Transverse colon (tissue), 4 donors: Measurements from ENCODE around the gene GAS7. TPM values are rescaled to one million over a fixed set of nuclear protein-coding genes. Genes with fewer than 3 reads are reported as not detected.

Experiments
- DNase-seq: peaks from one replicate; pipeline ENCODE4 v3.0.0-alpha.2; 2019
- H3K27ac ChIP-seq, 4 donors: fragments of 200-600 bp; sonication (generic); 2 replicates each; pipeline ENCODE4 v1.5.1; 2016 to 2018; ENCODE audit warnings: inconsistent platforms in 4 of 4
- H3K27me3 ChIP-seq: fragments of 200-600 bp; sonication (generic); 2 replicates; pipeline ENCODE4 v1.5.1; 2017; ENCODE audit warnings: inconsistent platforms
- H3K36me3 ChIP-seq, 4 donors: fragments of 200-600 bp; sonication (generic); 2 replicates each; pipeline ENCODE4 v1.5.1; 2017 to 2019; ENCODE audit warnings: inconsistent platforms in 4 of 4
- H3K4me1 ChIP-seq, 4 donors: fragments of 200-600 bp; sonication (generic); 2 replicates each; pipeline ENCODE4 v1.5.1; 2017 to 2020; ENCODE audit warnings: inconsistent platforms in 4 of 4
- H3K4me3 ChIP-seq, 4 donors: fragments of 200-600 bp; sonication (generic); 1 replicate in 1 of 4; 2 replicates in 3 of 4; pipeline versions ENCODE4 v1.5.1 to v1.6.1; 2017 to 2019; ENCODE audit warnings: inconsistent platforms in 4 of 4
- H3K9me3 ChIP-seq, 2 donors: fragments of 200-600 bp; sonication (generic); 2 replicates each; pipeline ENCODE4 v1.5.1; 2017 to 2019; ENCODE audit warnings: inconsistent platforms in 2 of 2
- CTCF ChIP-seq, 5 experiments: fragments of 200-600 bp in 3 of 5; fragments of 450-650 bp in 2 of 5; sonication (generic) in 3 of 5; IDR thresholded peaks; 1 replicate in 2 of 5; 2 replicates in 3 of 5; pipeline ENCODE4 v1.5.1; 2016 to 2017; ENCODE audit warnings: antibody characterized with exemption in 5 of 5, inconsistent platforms in 3 of 5, mild to moderate bottlenecking in 2 of 5, moderate library complexity in 1 of 5
- EP300 ChIP-seq: sonication (generic); formaldehyde crosslinking; IDR thresholded peaks from one replicate; pipeline ENCODE4 v1.6.1; 2017; ENCODE audit warnings: antibody characterized with exemption, low read depth
- POLR2A ChIP-seq: fragments of 450-650 bp; IDR thresholded peaks from one replicate; pipeline ENCODE4 v1.6.1; 2016; ENCODE audit warnings: antibody characterized with exemption, mild to moderate bottlenecking, moderate library complexity
- POLR2AphosphoS5 ChIP-seq, 3 donors: sonication (generic); formaldehyde crosslinking; IDR thresholded peaks; one replicate each; pipeline ENCODE4 v1.6.1; 2016; ENCODE audit warnings: antibody characterized with exemption in 3 of 3
- WGBS, 2 donors: methylation state at CpG; one replicate each; pipeline ENCODE4 v1.1.5; 2018; ENCODE audit warnings: low coverage in 1 of 2; 5-methylcytosine and 5-hydroxymethylcytosine counted together
- in situ Hi-C, 4 donors: fragments of 200-750 bp; cut with MboI; loops; one replicate each; pipeline versions ENCODE4 v1.15.0 to v1.15.1; 2017; ENCODE audit warnings: low sequenced_read_pairs in 3 of 4, low pct_ligation_motif_present in 1 of 4, low pct_unique_long_range_greater_than_20kb in 1 of 4
- intact Hi-C: fragments of 100-400 bp; cut with DNase I; formaldehyde crosslinking; loops from one replicate; pipeline ENCODE4 v1.15.1; 2023; ENCODE audit warnings: low total_unique reads
- total RNA-seq, 4 donors: library from RNA; depleted of rRNA; stranded (reverse); fragments of >200 nt; gene quantifications; one replicate each; pipeline ENCODE4 v1.1.0, GENCODE V29; 2016

Gene GAS7
- total RNA-seq, 4 donors from 2014 or later: 9.2 to 59.1 (median 15.2) TPM

- in situ Hi-C loops: no loop called here
- Histone ChIP-seq H3K36me3 (no peaks in the 10 kb centered on the region), H3K27me3 (no peaks in the 10 kb centered on the region), H3K4me1 (peaks cover 0 to 18% (median 5%) of the 10 kb centered on the region in 4 donors), H3K9me3 (no peaks in the 10 kb centered on the region), H3K27ac (peak overlapping the region; percentile 16 to 29 (median 20)), H3K4me3 (no peak overlapping the region)
- intact Hi-C loops: no loop called here
- no peak for TF ChIP-seq POLR2AphosphoS5 (IDR thresholded peaks at IDR 0.05)
- TF ChIP-seq POLR2A: no peak
- TF ChIP-seq CTCF (IDR thresholded peaks at IDR 0.05): no peak
- TF ChIP-seq EP300: no peak
- WGBS, 2 donors: 34 to 35% methylated on average over 6 of the region's 6 CpGs
- no peak for DNase-seq
These were observed 26.8 kb downstream of the GAS7 start for GRCh38 chr17:10171581-10171981.

- Histone ChIP-seq H3K9me3 (no peaks in the 10 kb centered on the region), H3K4me1 (peaks cover 0 to 18% (median 5%) of the 10 kb centered on the region in 4 donors), H3K36me3 (no peaks in the 10 kb centered on the region), H3K4me3 (no peak overlapping the region), H3K27ac (peak overlapping the region; percentile 16 to 29 (median 21)), H3K27me3 (no peaks in the 10 kb centered on the region)
- in situ Hi-C loops (no loop called here), intact Hi-C loops (no loop called here)
- no peak for TF ChIP-seq CTCF (IDR thresholded peaks at IDR 0.05)
- no peak for TF ChIP-seq EP300
- no peak for TF ChIP-seq POLR2A
- no peak for TF ChIP-seq POLR2AphosphoS5 (IDR thresholded peaks at IDR 0.05)
- no peak for DNase-seq
- 53 to 60% methylated on average over 1 to 8 of the region's 8 CpGs for WGBS, 2 donors
These were observed 27.3 kb downstream of the GAS7 start for GRCh38 chr17:10171122-10171571.

GRCh38 chr17:10170233-10170632 lies 28.2 kb downstream of the GAS7 start:
- H3K27me3 ChIP-seq: no peaks in the 10 kb centered on the region
- no peak overlapping the region for H3K27ac ChIP-seq
- intact Hi-C loops: no loop called here
- in situ Hi-C loops: no loop called here
- peaks cover 0 to 18% (median 5%) of the 10 kb centered on the region in 4 donors for H3K4me1 ChIP-seq
- no peak for DNase-seq
- WGBS, 2 donors: 79 to 85% methylated on average over 3 of the region's 3 CpGs
- H3K4me3 ChIP-seq: no peak overlapping the region
- no peaks in the 10 kb centered on the region for H3K36me3 ChIP-seq
- TF ChIP-seq POLR2A: no peak
- TF ChIP-seq CTCF (IDR thresholded peaks at IDR 0.05): no peak
- no peak for TF ChIP-seq EP300
- TF ChIP-seq POLR2AphosphoS5 (IDR thresholded peaks at IDR 0.05): no peak
- no peaks in the 10 kb centered on the region for H3K9me3 ChIP-seq

GRCh38 chr17:10169290-10169689 lies 29.1 kb downstream of the GAS7 start:
- 83% methylated on average over 4 of the region's 4 CpGs; no CpG with 5 or more reads in 1 of the 2 donors for WGBS, 2 donors

More at GRCh38 chr17:10169290-10169689, 29.1 kb downstream of the GAS7 start:
- no peak for DNase-seq
- Histone ChIP-seq H3K36me3 (no peaks in the 10 kb centered on the region), H3K4me1 (peaks cover 0 to 18% (median 5%) of the 10 kb centered on the region in 4 donors), H3K9me3 (no peaks in the 10 kb centered on the region), H3K27ac (no peak overlapping the region), H3K27me3 (no peaks in the 10 kb centered on the region), H3K4me3 (no peak overlapping the region)
- in situ Hi-C loops: no loop called here
- intact Hi-C loops: no loop called here
- TF ChIP-seq POLR2A (no peak), EP300 (no peak), CTCF (IDR thresholded peaks at IDR 0.05) (no peak), POLR2AphosphoS5 (IDR thresholded peaks at IDR 0.05) (no peak)
